ENCODE measurements around the gene NABP1. TPM values are rescaled to one million over a fixed set of nuclear protein-coding genes. Genes with fewer than 3 reads are reported as not detected.

NABP1 gene
- total and polyA plus RNA-seq, 10 of the 15 experiments (the other 5 are each of a cell fraction or from before 2014, with no cell fraction given) = 22.9 to 65.7 (median 39.9) TPM

- TF ChIP-seq JUNB (IDR thresholded peaks at IDR 0.05) = no peak; the same call in 1 of the 2 replicates
- no peak for TF ChIP-seq CUX1 (IDR thresholded peaks at IDR 0.05; ENCODE audit: insufficient replicate concordance, low read depth, low read length)
- no peak for TF ChIP-seq ASH2L (IDR thresholded peaks at IDR 0.05; ENCODE audit: borderline replicate concordance, low read depth)
- TF ChIP-seq ATF7 (IDR thresholded peaks at IDR 0.05; ENCODE audit: low read depth) = peak; percentile 81
- TF ChIP-seq TBL1XR1 (IDR thresholded peaks at IDR 0.05; ENCODE audit: low read depth, low read length) = no peak
- TF ChIP-seq USF1 (IDR thresholded peaks at IDR 0.05; ENCODE audit: borderline replicate concordance, extremely low read length, insufficient read depth, low read depth, low read length) = no peak
- TF ChIP-seq STAT1 (conservative IDR thresholded peaks at IDR 0.05) = no peak; the same call in 1 of the 2 replicates
- no peak for TF ChIP-seq ATF3 (IDR thresholded peaks at IDR 0.05; ENCODE audit: borderline replicate concordance, extremely low read depth, low read depth, low read length)
- TF ChIP-seq IRF3 (IDR thresholded peaks at IDR 0.05) = no peak
- TF ChIP-seq RB1 (IDR thresholded peaks at IDR 0.05; ENCODE audit: borderline replicate concordance) = peak; percentile 37; the same call in 1 of the 2 replicates
- TF ChIP-seq ZNF217 (IDR thresholded peaks at IDR 0.05) = no peak
- TF ChIP-seq KDM1A (IDR thresholded peaks at IDR 0.05; ENCODE audit: borderline replicate concordance) = no peak
- peak; percentile 82 for TF ChIP-seq PKNOX1 (IDR thresholded peaks at IDR 0.05)
- no peak for TF ChIP-seq ZZZ3 (IDR thresholded peaks at IDR 0.05; ENCODE audit: control insufficient read depth, insufficient read length, low read depth)
- no peak for TF ChIP-seq E4F1 (IDR thresholded peaks at IDR 0.05; ENCODE audit: borderline replicate concordance, partially characterized antibody)
- TF ChIP-seq YBX1 (IDR thresholded peaks at IDR 0.05) = no peak
- peak; percentile 71 for TF ChIP-seq YY1 (IDR thresholded peaks at IDR 0.05; ENCODE audit: low read depth, low read length)
- peak; percentile 99 for TF ChIP-seq POLR2AphosphoS2 (IDR thresholded peaks at IDR 0.05; ENCODE audit: low read depth, low read length)
Measured at GRCh38 chr2:191677646-191678436, at the start of gene NABP1 (continued).
